CD4-positive, alpha-beta T cell treated with Interleukin-17A for 1 hour (primary cell): ENCODE data around the gene IQGAP2.
"Not testable (repeated sequence)": the region's sequence is repeated elsewhere in the genome, so short reads cannot be mapped to it uniquely, and the experiment has no call there.

ENCODE experiments used
- DNase-seq: peaks from one replicate; pipeline ENCODE4 v3.0.0-alpha.2; 2020

Gene IQGAP2, protein sequence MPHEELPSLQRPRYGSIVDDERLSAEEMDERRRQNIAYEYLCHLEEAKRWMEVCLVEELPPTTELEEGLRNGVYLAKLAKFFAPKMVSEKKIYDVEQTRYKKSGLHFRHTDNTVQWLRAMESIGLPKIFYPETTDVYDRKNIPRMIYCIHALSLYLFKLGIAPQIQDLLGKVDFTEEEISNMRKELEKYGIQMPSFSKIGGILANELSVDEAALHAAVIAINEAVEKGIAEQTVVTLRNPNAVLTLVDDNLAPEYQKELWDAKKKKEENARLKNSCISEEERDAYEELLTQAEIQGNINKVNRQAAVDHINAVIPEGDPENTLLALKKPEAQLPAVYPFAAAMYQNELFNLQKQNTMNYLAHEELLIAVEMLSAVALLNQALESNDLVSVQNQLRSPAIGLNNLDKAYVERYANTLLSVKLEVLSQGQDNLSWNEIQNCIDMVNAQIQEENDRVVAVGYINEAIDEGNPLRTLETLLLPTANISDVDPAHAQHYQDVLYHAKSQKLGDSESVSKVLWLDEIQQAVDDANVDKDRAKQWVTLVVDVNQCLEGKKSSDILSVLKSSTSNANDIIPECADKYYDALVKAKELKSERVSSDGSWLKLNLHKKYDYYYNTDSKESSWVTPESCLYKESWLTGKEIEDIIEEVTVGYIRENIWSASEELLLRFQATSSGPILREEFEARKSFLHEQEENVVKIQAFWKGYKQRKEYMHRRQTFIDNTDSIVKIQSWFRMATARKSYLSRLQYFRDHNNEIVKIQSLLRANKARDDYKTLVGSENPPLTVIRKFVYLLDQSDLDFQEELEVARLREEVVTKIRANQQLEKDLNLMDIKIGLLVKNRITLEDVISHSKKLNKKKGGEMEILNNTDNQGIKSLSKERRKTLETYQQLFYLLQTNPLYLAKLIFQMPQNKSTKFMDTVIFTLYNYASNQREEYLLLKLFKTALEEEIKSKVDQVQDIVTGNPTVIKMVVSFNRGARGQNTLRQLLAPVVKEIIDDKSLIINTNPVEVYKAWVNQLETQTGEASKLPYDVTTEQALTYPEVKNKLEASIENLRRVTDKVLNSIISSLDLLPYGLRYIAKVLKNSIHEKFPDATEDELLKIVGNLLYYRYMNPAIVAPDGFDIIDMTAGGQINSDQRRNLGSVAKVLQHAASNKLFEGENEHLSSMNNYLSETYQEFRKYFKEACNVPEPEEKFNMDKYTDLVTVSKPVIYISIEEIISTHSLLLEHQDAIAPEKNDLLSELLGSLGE (N-terminal part only)

DNA sequence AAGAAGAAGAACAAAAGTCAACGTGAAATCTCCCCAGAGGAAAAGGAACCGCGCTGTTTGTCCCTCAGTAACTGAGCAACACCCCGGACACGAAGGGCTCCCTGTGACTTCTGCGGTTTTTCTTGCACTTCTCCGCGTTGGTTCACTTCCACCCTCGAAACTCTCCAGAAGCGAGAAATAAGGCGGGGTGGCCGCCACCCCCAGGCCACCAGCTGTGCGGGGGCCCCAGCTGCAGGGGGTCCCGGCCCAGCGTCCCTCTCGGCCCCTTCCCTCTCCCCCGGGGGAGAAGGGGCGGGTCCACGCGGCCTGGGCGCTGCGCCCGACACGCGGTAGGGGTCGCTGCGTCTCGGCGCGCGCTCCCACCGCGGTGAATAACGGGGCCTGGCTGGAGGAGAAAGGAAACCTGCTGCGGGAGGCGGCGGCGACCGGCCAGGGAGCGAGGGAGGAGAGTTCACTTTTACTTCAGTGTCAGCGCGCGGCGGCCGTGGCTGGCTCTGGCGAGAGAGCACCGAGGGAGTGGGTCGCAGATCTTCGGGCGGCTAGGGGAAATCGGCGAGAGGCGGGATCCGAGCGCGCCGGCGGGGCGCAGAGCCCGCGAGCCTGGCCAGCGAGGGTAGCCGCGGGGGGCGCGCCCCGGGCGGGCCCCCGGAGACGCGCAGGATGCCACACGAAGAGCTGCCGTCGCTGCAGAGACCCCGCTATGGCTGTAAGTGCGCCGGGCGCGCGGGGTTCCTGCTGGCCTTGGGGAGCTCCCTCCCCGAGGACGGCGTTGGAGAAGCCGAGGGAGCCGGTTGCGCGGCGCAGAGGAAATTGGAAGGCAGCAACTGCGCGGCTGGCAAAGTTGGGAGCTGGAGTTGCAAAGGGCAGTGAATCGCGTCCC lies at the start of gene IQGAP2:
IQGAP2 (plus strand) TSS at position 400 of the 880 bp plus-strand sequence; CDS start at position 661, 261 bp downstream.
- DNase-seq: peak; percentile 90

DNA sequence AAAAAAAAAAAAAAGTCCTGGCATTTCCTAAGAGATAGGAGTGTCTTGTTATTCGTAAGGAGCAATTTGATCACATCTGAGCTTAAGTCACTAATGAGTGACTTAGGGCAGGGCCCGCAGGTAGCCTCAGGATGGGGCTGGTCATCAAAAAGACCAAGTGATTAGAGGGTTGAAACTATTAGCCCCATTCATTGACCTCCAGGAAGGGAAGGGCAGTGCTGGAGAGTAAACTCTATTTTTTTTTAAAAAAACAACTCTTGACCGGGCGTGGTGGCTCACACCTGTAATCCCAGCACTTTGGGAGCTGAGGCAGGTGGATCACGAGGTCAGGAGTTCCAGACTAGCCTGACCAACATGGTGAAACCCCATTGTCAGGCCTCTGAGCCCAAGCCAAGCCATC lies 46.2 kb upstream of the IQGAP2 start:
- no peak for DNase-seq

DNA sequence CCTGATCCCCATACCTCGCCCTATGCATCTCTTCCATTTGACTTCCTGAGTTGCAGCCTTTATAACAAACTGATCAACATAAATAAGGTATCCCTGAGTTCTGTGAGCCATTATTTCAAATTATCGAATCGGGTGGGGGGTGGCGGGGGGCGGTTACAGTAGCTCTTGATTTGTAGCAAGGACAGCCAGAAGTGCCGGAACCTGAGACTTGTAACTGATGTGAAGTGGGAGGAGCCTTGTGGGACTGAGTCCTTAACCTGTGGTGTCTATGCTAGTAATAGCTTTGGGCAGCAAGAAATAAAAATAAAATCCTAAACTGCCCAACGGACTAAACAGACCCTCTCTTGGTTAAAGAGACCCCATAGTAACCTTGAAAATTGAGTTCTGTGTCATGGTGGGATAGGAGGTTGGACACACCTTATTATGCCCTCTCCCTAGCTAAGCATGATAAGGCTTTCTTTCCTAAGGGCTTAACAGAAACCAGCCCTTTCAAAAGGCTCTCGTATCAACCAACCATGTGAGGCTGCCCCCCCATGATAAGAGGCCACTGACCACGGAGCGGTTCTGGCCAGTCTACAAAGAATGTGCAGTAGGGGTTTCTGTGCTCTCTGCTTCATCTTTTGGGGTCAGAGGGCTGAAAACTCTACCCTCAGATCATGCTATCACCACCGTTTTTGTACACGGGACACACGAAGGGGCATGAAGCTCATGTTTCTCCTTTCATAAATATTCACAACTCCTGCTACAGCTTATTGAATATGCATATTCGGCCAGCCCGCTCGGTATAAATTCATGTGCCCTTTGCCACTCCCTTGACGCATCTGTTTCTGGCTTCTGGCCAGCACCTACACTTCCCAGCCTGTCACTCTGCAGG lies 39.5 kb upstream of the IQGAP2 start:
- no peak for DNase-seq

DNA sequence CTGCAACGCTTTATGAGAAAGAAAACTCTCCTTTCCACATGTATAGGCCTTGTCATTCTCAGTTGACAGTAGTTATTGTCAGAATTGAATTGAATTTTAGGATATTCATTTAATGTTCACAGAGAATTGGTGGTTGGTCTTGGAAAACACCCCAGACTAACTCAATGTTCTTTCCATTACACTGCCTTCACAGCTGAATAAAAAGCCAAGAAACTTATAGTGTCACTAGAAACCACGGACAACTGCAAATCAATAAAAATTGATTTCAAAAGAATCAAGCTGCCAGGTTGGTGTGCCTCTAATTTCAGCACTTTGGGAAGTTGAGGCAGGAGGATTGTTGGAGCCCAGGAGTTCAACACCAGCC lies 38.9 kb upstream of the IQGAP2 start:
- DNase-seq: no peak

DNA sequence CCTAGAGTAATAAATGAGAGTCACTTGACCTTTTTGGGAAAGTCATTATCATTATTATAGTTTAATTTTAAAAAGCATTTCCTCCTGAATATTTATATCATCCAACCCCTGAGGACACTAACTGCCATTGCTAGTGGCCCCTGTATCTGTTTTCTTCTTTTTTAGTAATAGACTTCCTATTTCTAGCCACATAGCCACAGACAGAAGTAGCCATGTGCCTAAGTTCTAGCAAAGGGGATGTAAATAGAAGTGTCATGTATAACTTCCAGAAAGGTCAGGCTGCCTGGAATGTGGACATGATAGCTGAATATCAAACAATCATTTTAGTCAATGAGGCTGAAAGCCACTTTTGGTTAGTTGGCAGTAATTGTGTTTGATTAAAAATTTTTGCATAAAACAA lies 37.5 kb upstream of the IQGAP2 start:
- no peak for DNase-seq

DNA sequence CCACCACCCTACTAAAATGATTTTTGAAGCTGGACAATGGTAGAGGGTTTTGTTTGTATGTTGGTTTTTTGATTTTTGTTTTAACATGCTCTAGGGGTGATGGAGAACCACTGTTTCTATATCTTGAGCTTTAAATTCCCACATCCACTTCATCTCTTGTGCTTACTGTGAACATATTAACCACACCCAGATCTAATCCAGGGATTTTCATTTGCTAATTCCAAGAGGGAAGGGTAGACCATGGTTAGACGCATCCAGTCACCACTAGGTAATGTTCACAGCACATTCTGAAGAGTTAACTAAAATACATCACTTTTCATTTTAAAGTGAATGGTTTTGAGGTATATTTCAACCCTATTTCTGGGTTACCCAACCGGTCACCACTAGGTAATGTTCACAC lies 36.5 kb upstream of the IQGAP2 start:
- no peak for DNase-seq

GRCh38 chr5:76367623-76368371 lies 35.3 kb upstream of the IQGAP2 start:
- DNase-seq: no peak

- DNase-seq: no peak
These were observed 34.1 kb upstream of the IQGAP2 start for GRCh38 chr5:76368941-76369340.

GRCh38 chr5:76369668-76370067 lies 33.4 kb upstream of the IQGAP2 start:
- DNase-seq: not testable (repeated sequence)

DNA sequence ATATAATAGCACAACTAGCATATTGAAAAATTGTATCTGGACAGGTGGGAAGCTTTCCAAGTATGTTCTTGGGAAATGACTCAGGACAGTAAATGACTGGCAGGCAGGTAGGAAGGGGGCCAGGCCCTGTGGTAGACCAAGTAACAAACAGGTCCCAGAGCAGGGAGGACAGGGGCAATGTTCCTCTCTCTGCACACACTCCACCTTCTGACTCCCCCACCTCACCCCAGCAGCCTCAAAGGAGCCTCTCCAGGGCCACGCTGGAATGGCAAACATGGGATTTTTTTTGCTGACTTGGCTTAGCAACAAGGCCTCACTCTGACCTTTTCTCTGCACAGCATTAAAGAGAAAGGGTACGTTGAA lies 31.1 kb upstream of the IQGAP2 start:
- DNase-seq: no peak

DNA sequence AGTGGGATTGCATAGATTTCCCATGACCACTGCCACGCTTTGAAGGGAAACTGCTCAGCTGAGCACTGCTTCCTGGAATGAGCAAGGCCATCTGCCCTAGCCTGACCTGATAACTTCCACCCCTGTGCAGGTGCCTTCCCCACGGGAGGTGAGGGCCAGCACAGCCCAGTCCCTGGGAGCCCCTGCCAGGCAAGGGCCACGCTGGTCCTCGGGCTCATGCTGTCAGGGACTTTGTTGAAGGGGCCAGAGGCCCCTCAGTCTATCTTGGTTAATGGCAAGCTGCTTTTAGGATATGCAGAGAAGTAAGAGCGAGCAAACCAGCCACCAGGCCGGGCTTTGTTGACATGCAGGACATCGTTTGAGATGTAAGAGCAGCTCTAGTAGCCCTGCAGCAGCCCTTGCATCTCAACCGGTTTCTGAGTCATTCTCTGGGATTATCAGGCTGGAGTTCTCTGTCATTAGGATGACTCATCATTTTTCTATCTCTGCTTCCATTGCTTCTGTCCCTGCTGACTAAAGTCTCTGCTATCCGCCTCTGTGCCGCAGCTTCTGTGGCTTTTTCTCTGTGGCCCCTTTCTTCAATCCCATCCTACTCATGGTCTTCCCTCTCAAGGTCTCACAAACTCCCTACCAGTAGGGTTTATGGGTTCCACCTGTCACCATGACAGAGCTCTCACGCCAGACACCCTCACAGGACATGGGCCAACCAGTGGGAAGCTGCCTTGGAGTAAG lies 30.6 kb upstream of the IQGAP2 start:
- no peak for DNase-seq

DNA sequence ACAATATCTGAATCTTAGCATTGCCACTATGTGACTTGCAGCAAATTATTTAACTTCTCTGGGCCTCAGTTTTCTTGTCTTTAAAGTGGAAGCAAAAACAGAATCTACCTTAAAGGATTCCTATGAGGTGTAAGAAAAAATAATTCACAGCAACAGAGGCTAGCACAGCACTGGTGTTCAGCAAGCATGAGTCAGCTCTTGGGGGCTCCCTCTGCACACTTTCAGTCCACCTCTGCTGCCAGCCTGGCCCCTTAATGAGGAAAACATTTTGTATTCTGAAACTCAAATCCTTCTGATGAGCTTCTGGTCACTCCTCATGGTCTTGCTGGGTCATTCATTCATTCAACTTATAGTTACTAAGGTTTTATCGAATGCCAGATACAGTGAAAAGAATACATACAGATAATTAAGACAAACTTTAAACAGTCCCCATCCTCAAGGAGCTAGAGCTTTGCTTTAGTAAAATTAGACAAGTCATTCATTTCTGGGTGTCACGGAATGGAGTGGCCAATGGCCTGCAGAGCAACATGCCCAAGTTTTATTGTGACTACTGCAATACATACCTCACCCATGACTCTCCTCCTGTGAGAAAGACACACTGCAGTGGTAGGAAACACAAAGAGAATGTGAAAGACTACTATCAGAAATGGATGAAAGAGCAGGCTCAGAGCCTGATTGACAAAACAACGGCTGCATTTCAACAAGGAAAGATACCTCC lies 26.8 kb upstream of the IQGAP2 start:
- DNase-seq: no peak

- no peak for DNase-seq
These were observed 26.2 kb upstream of the IQGAP2 start for GRCh38 chr5:76376866-76377230.

- no peak for DNase-seq
These were observed 24.7 kb upstream of the IQGAP2 start for GRCh38 chr5:76378355-76378754.

- peak; percentile 13 for DNase-seq
These were observed 23.8 kb upstream of the IQGAP2 start for GRCh38 chr5:76379316-76379715.

DNA sequence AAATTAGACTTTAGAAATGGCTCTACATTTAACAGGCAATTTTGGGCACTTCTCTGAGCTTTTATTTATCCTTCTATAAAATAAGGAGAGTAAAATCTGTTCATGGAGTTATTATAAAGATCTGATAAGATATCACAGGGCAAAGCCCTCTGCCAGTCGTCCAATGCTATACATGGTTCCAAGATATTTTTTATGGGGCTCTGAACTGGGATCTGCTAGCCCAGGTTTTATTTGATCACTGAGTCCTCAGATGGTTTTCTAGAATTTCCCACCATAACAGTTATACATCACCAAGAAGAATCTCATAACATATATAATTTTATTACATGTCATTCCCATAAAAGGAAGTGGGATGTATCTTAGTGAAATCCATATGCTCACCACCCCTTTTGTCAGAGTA lies 23.2 kb upstream of the IQGAP2 start:
- no peak for DNase-seq

- DNase-seq: no peak
These were observed 22.6 kb upstream of the IQGAP2 start for GRCh38 chr5:76380346-76381066.

GRCh38 chr5:76383126-76383832 lies 19.8 kb upstream of the IQGAP2 start:
- no peak for DNase-seq
